ENCODE data around the gene PCP4. TPM values are rescaled to one million over a fixed set of nuclear protein-coding genes. Genes with fewer than 3 reads are reported as not detected.

Gene PCP4
- total RNA-seq, 4 donors from 2014 or later: not detected

GRCh38 chr21:39968010-39968409, 100.8 kb downstream of the PCP4 start:
- no peaks in the 10 kb centered on the region for H3K27me3 ChIP-seq
- DNase-seq: no peak
- intact Hi-C loops (cut with DNase I; ENCODE audit: low total_unique reads): no loop called here
- in situ Hi-C loops (cut with MboI; ENCODE audit: low sequenced_read_pairs in 4 of 4): no loop called here
- H3K36me3 ChIP-seq: no peaks in the 10 kb centered on the region
- H3K27ac ChIP-seq: no peak overlapping the region
- H3K4me1 ChIP-seq: no peaks in the 10 kb centered on the region
- H3K4me3 ChIP-seq: no peak overlapping the region
- no peak for TF ChIP-seq POLR2A (IDR thresholded peaks at IDR 0.05)
- no peak for TF ChIP-seq CTCF (IDR thresholded peaks at IDR 0.05 in 4 of 5, conservative IDR thresholded peaks at IDR 0.05 in 1 of 5)
- no peak for ATAC-seq
- H3K9me3 ChIP-seq: no peaks in the 10 kb centered on the region

GRCh38 chr21:39969691-39970364, 102.6 kb downstream of the PCP4 start:
- DNase-seq (no peak), ATAC-seq (no peak)
- H3K27ac ChIP-seq: no peak overlapping the region
- TF ChIP-seq POLR2A (IDR thresholded peaks at IDR 0.05) (no peak), CTCF (IDR thresholded peaks at IDR 0.05 in 4 of 5, conservative IDR thresholded peaks at IDR 0.05 in 1 of 5) (no peak)
- peaks cover 0 to 4% (median 0%) of the 10 kb centered on the region in 3 donors for H3K27me3 ChIP-seq
- H3K36me3 ChIP-seq: no peaks in the 10 kb centered on the region
- in situ Hi-C loops (cut with MboI; ENCODE audit: low sequenced_read_pairs in 4 of 4) (no loop called here), intact Hi-C loops (cut with DNase I; ENCODE audit: low total_unique reads) (no loop called here)
- H3K9me3 ChIP-seq: no peaks in the 10 kb centered on the region
- no peak overlapping the region for H3K4me3 ChIP-seq
- no peaks in the 10 kb centered on the region for H3K4me1 ChIP-seq

GRCh38 chr21:39971956-39972355, 104.7 kb downstream of the PCP4 start:
- TF ChIP-seq POLR2A (IDR thresholded peaks at IDR 0.05) (no peak), CTCF (IDR thresholded peaks at IDR 0.05 in 4 of 5, conservative IDR thresholded peaks at IDR 0.05 in 1 of 5) (no peak)
- Histone ChIP-seq H3K36me3 (no peaks in the 10 kb centered on the region), H3K4me3 (no peak overlapping the region), H3K27ac (no peak overlapping the region), H3K4me1 (no peaks in the 10 kb centered on the region), H3K9me3 (no peaks in the 10 kb centered on the region), H3K27me3 (peaks cover 0 to 4% (median 0%) of the 10 kb centered on the region in 3 donors)
- intact Hi-C loops (cut with DNase I; ENCODE audit: low total_unique reads): no loop called here
- ATAC-seq (no peak), DNase-seq (no peak)
- in situ Hi-C loops (cut with MboI; ENCODE audit: low sequenced_read_pairs in 4 of 4): no loop called here

- intact Hi-C loops (cut with DNase I; ENCODE audit: low total_unique reads): no loop called here
- Histone ChIP-seq H3K9me3 (no peaks in the 10 kb centered on the region), H3K36me3 (no peaks in the 10 kb centered on the region), H3K4me1 (no peaks in the 10 kb centered on the region), H3K27me3 (peaks cover 0 to 4% (median 0%) of the 10 kb centered on the region in 3 donors), H3K27ac (no peak overlapping the region), H3K4me3 (no peak overlapping the region)
- DNase-seq: no peak
- no peak for ATAC-seq
- no peak for TF ChIP-seq CTCF (IDR thresholded peaks at IDR 0.05 in 4 of 5, conservative IDR thresholded peaks at IDR 0.05 in 1 of 5)
- no peak for TF ChIP-seq POLR2A (IDR thresholded peaks at IDR 0.05)
- in situ Hi-C loops (cut with MboI; ENCODE audit: low sequenced_read_pairs in 4 of 4): no loop called here
Observed at GRCh38 chr21:39972471-39972870, 105.2 kb downstream of the PCP4 start.

Measured in gastrocnemius medialis (tissue), 4 donors.